Calu3 (cell line): ENCODE results near the gene SLC46A2. TPM values are rescaled to one million over a fixed set of nuclear protein-coding genes. Genes with fewer than 3 reads are reported as not detected.

Experiments
- BruUV-seq: library from RNA; stranded (reverse); fragments of 400-500 nt; replicated peaks from 2 replicates; lab custom pipeline; 2021; lab: Mats Ljungman, UMichigan
- CTCF ChIA-PET: fragments of 300-600 bp; sonication (Branson Sonifier 250); formaldehyde crosslinking; loops from one replicate; lab custom pipeline; 2022; ENCODE audit warnings: antibody characterized with exemption; lab: Charles Lee
- DNase-seq: peaks from one replicate; pipeline ENCODE4 v3.0.0; 2022
- H3K27ac Mint-ChIP-seq: one replicate; pipeline ENCODE4 v1.8.0; 2022; ENCODE audit warnings: mixed read lengths; ENCODE audit not compliant: unreplicated experiment
- H3K27me3 Mint-ChIP-seq: one replicate; pipeline ENCODE4 v1.8.0; 2022; ENCODE audit warnings: mixed read lengths; ENCODE audit not compliant: unreplicated experiment
- H3K36me3 Mint-ChIP-seq: one replicate; pipeline ENCODE4 v1.8.0; 2022; ENCODE audit warnings: mild to moderate bottlenecking, moderate library complexity, mixed read lengths; ENCODE audit not compliant: insufficient read depth, unreplicated experiment
- H3K4me1 Mint-ChIP-seq: one replicate; pipeline ENCODE4 v1.8.0; 2022; ENCODE audit warnings: mild to moderate bottlenecking, low read depth, mixed read lengths; ENCODE audit not compliant: unreplicated experiment
- H3K4me3 Mint-ChIP-seq: one replicate; pipeline ENCODE4 v1.8.0; 2022; ENCODE audit warnings: mild to moderate bottlenecking, low read depth, moderate library complexity, mixed read lengths; ENCODE audit not compliant: unreplicated experiment
- H3K9me3 Mint-ChIP-seq: one replicate; pipeline ENCODE4 v1.8.0; 2022; ENCODE audit warnings: low read depth, mixed read lengths; ENCODE audit not compliant: unreplicated experiment
- intact Hi-C: fragments of 100-400 bp; cut with micrococcal nuclease; formaldehyde crosslinking; loops from one replicate; pipeline ENCODE4 v1.10.0; 2022; ENCODE audit not compliant: unreplicated experiment
- total RNA-seq: library from RNA; stranded (reverse); gene quantifications from 2 replicates; pipeline ENCODE4 v1.2.3, GENCODE V29; 2022
- TF ChIP-seq, protein P1 (sequence below): fragments of 200-600 bp; IDR thresholded peaks from one replicate; pipeline ENCODE4 v1.8.0; 2022; ENCODE audit warnings: antibody characterized with exemption; ENCODE audit not compliant: unreplicated experiment

SLC46A2 gene
- total RNA-seq, 1 experiment from 2014 or later: not detected

DNA sequence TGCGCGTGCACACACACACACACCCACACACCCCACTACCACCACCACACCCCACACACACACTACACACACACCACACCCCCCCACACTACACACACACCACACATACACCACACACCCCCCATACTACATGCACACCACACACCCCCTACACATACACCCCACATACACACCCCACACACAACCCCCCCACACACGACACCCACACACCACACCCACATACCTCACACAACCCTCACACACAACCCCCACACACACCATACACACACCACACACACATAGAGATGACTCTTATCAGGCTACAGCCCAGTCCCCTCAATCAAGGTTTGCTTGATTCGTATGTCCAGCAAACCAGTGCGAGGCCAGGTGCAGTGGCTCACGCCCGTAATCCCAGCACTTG is 25.7 kb downstream of the SLC46A2 start:
- intact Hi-C loops: no loop called here
- H3K27ac Mint-ChIP-seq: no peak overlapping the region
- H3K4me1 Mint-ChIP-seq: no peaks in the 10 kb centered on the region
- no peak for DNase-seq
- no TSS peak for BruUV-seq
- TF ChIP-seq, protein P1, sequence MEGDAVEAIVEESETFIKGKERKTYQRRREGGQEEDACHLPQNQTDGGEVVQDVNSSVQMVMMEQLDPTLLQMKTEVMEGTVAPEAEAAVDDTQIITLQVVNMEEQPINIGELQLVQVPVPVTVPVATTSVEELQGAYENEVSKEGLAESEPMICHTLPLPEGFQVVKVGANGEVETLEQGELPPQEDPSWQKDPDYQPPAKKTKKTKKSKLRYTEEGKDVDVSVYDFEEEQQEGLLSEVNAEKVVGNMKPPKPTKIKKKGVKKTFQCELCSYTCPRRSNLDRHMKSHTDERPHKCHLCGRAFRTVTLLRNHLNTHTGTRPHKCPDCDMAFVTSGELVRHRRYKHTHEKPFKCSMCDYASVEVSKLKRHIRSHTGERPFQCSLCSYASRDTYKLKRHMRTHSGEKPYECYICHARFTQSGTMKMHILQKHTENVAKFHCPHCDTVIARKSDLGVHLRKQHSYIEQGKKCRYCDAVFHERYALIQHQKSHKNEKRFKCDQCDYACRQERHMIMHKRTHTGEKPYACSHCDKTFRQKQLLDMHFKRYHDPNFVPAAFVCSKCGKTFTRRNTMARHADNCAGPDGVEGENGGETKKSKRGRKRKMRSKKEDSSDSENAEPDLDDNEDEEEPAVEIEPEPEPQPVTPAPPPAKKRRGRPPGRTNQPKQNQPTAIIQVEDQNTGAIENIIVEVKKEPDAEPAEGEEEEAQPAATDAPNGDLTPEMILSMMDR: no peak
- no peaks in the 10 kb centered on the region for H3K27me3 Mint-ChIP-seq
- H3K4me3 Mint-ChIP-seq: no peak overlapping the region
- H3K36me3 Mint-ChIP-seq: no peaks in the 10 kb centered on the region
- peaks cover 2% of the 10 kb centered on the region for H3K9me3 Mint-ChIP-seq
- CTCF ChIA-PET: no interaction called here

DNA sequence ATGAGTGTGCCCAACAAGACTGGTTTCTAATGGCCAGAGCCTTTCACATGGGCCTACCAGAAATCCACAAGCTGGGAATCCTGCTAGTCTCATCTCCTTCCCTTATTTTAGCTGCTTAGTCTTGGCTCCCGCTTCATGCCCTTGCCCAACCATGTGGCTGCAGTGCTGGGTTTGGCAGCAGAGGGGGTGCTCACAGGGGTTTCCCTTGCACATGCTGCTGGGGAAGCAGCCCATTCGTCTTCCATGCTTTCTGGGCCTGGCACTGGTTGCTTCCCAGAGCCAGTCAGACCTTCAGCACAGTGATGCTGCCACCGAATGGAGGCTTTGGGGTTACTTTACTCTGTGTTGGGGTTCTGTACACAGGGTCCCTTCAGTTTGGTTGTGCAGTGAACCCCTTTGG is 26.3 kb downstream of the SLC46A2 start:
- Mint-ChIP-seq H3K4me3 (no peak overlapping the region), H3K36me3 (no peaks in the 10 kb centered on the region), H3K27ac (no peak overlapping the region), H3K4me1 (no peaks in the 10 kb centered on the region), H3K9me3 (peaks cover 2% of the 10 kb centered on the region), H3K27me3 (no peaks in the 10 kb centered on the region)
- TF ChIP-seq, protein P1: no peak
- intact Hi-C loops: no loop called here
- CTCF ChIA-PET: no interaction called here
- DNase-seq: no peak
- no TSS peak for BruUV-seq

DNA sequence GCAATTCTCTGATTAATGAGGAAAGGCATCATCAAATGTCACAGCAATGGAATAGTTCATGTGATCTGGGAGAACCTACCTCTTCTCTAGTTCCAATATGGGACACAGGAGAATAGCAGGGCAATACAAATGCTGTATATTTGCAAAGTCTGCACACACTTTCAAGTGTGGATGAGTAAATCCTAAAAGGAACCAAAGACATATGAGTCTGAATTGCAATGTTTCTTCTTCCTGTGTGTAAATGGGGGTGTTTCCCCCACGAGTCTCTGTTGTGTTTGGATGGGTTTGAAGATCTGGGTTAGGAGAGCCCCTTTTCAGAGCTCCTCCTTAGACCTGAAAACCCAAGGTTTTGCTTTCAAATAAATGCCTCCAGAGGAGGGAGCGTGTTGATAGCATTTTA is 26.9 kb downstream of the SLC46A2 start:
- H3K9me3 Mint-ChIP-seq: peaks cover 2% of the 10 kb centered on the region
- no peak for DNase-seq
- TF ChIP-seq, protein P1: no peak
- H3K27me3 Mint-ChIP-seq: no peaks in the 10 kb centered on the region
- intact Hi-C loops: no loop called here
- CTCF ChIA-PET: no interaction called here
- BruUV-seq: no TSS peak
- H3K27ac Mint-ChIP-seq: no peak overlapping the region
- no peak overlapping the region for H3K4me3 Mint-ChIP-seq
- H3K36me3 Mint-ChIP-seq: no peaks in the 10 kb centered on the region
- H3K4me1 Mint-ChIP-seq: no peaks in the 10 kb centered on the region

DNA sequence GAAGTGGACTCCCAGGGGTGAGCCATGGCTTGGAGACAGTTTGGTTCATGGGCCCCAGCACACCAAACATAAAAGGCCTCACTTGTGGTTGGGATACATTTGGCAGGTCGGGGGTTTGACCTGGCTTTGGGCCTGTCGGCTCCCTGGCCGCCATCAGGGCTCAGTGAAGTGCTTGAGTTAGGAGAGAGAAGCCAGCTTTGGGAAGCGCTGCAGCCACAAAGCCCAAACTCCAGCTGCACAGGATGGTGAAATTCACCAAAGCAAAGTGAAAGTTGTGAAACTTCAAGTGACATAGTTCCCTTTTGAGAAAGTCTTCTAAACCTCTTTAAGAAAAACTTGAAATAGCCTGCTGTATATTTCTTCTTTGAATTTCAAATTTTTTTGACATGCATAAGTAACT is 27.5 kb downstream of the SLC46A2 start:
- H3K4me1 Mint-ChIP-seq: no peaks in the 10 kb centered on the region
- intact Hi-C loops: no loop called here
- TF ChIP-seq, protein P1: no peak
- no peaks in the 10 kb centered on the region for H3K36me3 Mint-ChIP-seq
- H3K27me3 Mint-ChIP-seq: no peaks in the 10 kb centered on the region
- no peak overlapping the region for H3K4me3 Mint-ChIP-seq
- no peak for DNase-seq
- H3K27ac Mint-ChIP-seq: no peak overlapping the region
- no TSS peak for BruUV-seq
- CTCF ChIA-PET: no interaction called here
- peaks cover 2% of the 10 kb centered on the region for H3K9me3 Mint-ChIP-seq
